Regular cardiac myocyte (primary cell): Measurements from ENCODE around the gene SEMG1. TPM values are rescaled to one million over a fixed set of nuclear protein-coding genes. Genes with fewer than 3 reads are reported as not detected.

ENCODE experiments used
- total RNA-seq: library from RNA; depleted of rRNA; stranded (reverse); fragments of >200 nt; gene quantifications from 2 replicates; pipeline ENCODE4 v1.2.3, GENCODE V29; 2014

The SEMG1 gene
- total RNA-seq = not detected in 2 replicates

GRCh38 chr20:45206725-45207124 is at the start of gene SEMG1:
SEMG1 (plus strand) TSS chr20:45207033; CDS start chr20:45207054, 21 bp downstream.

GRCh38 chr20:45174434-45175364 is 32.1 kb upstream of the SEMG1 start, which contains the start of gene PI3:
PI3 (plus strand) TSS chr20:45174902; CDS start chr20:45174923, 21 bp downstream.

GRCh38 chr20:45221076-45221475 is 14.2 kb downstream of the SEMG1 start, which contains the start of gene SEMG2:
SEMG2 (plus strand) TSS chr20:45221373; CDS start chr20:45221390, 17 bp downstream.

GRCh38 chr20:45254383-45255262 is 47.8 kb downstream of the SEMG1 start, which contains the start of gene SLPI:
SLPI (minus strand) TSS chr20:45254564; CDS start chr20:45254543, 21 bp downstream.

Other genes with a start within 250 kb of the SEMG1 start
- 23.4 and 40.5 TPM in 2 replicates for gene TOMM34, start 246.6 kb upstream of the SEMG1 start, total RNA-seq
- gene STK4, start 240.5 kb upstream of the SEMG1 start, total RNA-seq = 31.0 and 37.6 TPM in 2 replicates
- 0.58 and 2.0 TPM in 2 replicates for gene KCNS1, start 105.9 kb upstream of the SEMG1 start, total RNA-seq
- not detected in 2 replicates for gene WFDC5, start 91.9 kb upstream of the SEMG1 start, total RNA-seq
- gene WFDC12, start 82.6 kb upstream of the SEMG1 start, total RNA-seq = 0.28 TPM in 1 of 2 replicates, not detected in the other
- not detected in 2 replicates for gene PI3, start 32.1 kb upstream of the SEMG1 start, total RNA-seq
- not detected in 2 replicates for gene SEMG2, start 14.3 kb downstream of the SEMG1 start, total RNA-seq
- 0.58 TPM in 1 of 2 replicates, not detected in the other for gene SLPI, start 47.5 kb downstream of the SEMG1 start, total RNA-seq
- not detected in 2 replicates for gene RBPJL, start 99.8 kb downstream of the SEMG1 start, total RNA-seq
- gene MATN4, start 101.3 kb downstream of the SEMG1 start, total RNA-seq = 0.19 TPM in 1 of 2 replicates, not detected in the other
- gene SDC4, start 141.4 kb downstream of the SEMG1 start, total RNA-seq = 102 and 106 TPM in 2 replicates
- gene SYS1, start 156.1 kb downstream of the SEMG1 start, total RNA-seq = 26.8 and 29.9 TPM in 2 replicates
- under 0.01 TPM in 1 of 2 replicates, not detected in the other for gene TP53TG5, start 171.3 kb downstream of the SEMG1 start, total RNA-seq
- 1.4 and 3.5 TPM in 2 replicates for gene DBNDD2, start 201.3 kb downstream of the SEMG1 start, total RNA-seq
- 11.9 and 24.0 TPM in 2 replicates for gene PIGT, start 209.1 kb downstream of the SEMG1 start, total RNA-seq